ENCODE data around the gene TRPC6.

DNA sequence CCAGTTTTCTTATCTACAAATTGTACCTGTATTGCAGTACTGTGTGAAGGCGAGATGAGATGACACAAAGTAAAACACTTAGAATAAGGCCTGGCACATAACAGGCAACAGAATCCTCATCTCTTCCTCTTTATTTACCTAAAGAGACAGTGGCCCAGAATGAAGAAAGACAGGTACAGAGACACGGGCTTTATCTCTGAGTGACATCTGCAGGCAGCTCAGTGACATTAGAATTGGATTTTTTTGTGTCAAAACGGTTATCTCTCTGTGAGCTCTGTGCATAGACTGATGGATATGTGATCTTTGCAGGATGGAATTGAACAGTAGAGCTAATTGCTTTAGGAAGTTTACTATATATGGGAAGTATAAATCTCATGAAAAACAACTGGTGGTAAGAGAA is 36.2 kb upstream of the TRPC6 start:
- TF ChIP-seq, protein P1, sequence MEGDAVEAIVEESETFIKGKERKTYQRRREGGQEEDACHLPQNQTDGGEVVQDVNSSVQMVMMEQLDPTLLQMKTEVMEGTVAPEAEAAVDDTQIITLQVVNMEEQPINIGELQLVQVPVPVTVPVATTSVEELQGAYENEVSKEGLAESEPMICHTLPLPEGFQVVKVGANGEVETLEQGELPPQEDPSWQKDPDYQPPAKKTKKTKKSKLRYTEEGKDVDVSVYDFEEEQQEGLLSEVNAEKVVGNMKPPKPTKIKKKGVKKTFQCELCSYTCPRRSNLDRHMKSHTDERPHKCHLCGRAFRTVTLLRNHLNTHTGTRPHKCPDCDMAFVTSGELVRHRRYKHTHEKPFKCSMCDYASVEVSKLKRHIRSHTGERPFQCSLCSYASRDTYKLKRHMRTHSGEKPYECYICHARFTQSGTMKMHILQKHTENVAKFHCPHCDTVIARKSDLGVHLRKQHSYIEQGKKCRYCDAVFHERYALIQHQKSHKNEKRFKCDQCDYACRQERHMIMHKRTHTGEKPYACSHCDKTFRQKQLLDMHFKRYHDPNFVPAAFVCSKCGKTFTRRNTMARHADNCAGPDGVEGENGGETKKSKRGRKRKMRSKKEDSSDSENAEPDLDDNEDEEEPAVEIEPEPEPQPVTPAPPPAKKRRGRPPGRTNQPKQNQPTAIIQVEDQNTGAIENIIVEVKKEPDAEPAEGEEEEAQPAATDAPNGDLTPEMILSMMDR (IDR thresholded peaks at IDR 0.05) = no peak
- TF ChIP-seq POLR2A (IDR thresholded peaks at IDR 0.05) = no peak
